HepG2 (cell line): ENCODE data around the gene SCFD1. TPM values are rescaled to one million over a fixed set of nuclear protein-coding genes. Genes with fewer than 3 reads are reported as not detected.
A peak's percentile ranks its signal among the peaks of the same experiment; 100 is the strongest.

Experiments used
- ARNT2 ChIP-seq: sonication (generic); formaldehyde crosslinking; IDR thresholded peaks from 2 replicates; pipeline ENCODE4 v1.8.0; 2022; ENCODE audit warnings: mild to moderate bottlenecking, low read depth, missing genetic modification reagents, moderate library complexity
- IRF2 ChIP-seq: IDR thresholded peaks from 2 replicates; pipeline ENCODE4 v1.6.1; 2018; ENCODE audit warnings: missing genetic modification reagents, missing compliant biosample characterization
- ISX ChIP-seq: sonication (generic); formaldehyde crosslinking; conservative IDR thresholded peaks from 2 replicates; pipeline ENCODE4 v1.5.0; 2020; ENCODE audit warnings: missing genetic modification reagents
- MAFK ChIP-seq, 2 experiments: IDR thresholded peaks in 1 of 2; conservative IDR thresholded peaks in 1 of 2; 2 replicates each; pipeline ENCODE4 v1.6.1; 2011; ENCODE audit warnings: improper control_type of control experiment in 2 of 2, low read length in 2 of 2
- NFKB2 ChIP-seq: sonication (generic); formaldehyde crosslinking; IDR thresholded peaks from 2 replicates; pipeline ENCODE4 v1.4.0; 2020; ENCODE audit warnings: missing genetic modification reagents, borderline replicate concordance
- NFRKB ChIP-seq: fragments of 450-650 bp; IDR thresholded peaks from 2 replicates; pipeline ENCODE4 v1.6.1; 2017
- PHF21A ChIP-seq: sonication (generic); formaldehyde crosslinking; IDR thresholded peaks from 2 replicates; pipeline ENCODE4 v1.5.0; 2020; ENCODE audit warnings: mild to moderate bottlenecking, missing genetic modification reagents
- POLR2G ChIP-seq: fragments of 200-400 bp; formaldehyde crosslinking; IDR thresholded peaks from 2 replicates; pipeline ENCODE4 v1.6.1; 2018; ENCODE audit warnings: mild to moderate bottlenecking, low read depth, low read length, moderate library complexity
- SOX13 ChIP-seq, 3 experiments: fragments of 450-650 bp in 1 of 3; sonication (generic) in 1 of 3; formaldehyde crosslinking in 1 of 3; IDR thresholded peaks in 2 of 3; conservative IDR thresholded peaks in 1 of 3; 2 replicates each; pipeline versions ENCODE4 v1.5.0 to v1.6.1; 2016 to 2020; ENCODE audit warnings: antibody characterized with exemption in 1 of 3, mild to moderate bottlenecking in 1 of 3, missing compliant biosample characterization in 1 of 3, missing genetic modification reagents in 1 of 3, moderate library complexity in 1 of 3
- SPEN ChIP-seq: sonication (generic); formaldehyde crosslinking; IDR thresholded peaks from 2 replicates; pipeline ENCODE4 v1.5.1; 2020; ENCODE audit warnings: low read depth, mild to moderate bottlenecking, missing genetic modification reagents
- TP53 ChIP-seq: sonication (generic); formaldehyde crosslinking; conservative IDR thresholded peaks from 2 replicates; pipeline ENCODE4 v1.4.0; 2020; ENCODE audit warnings: missing genetic modification reagents
- ZBTB38 ChIP-seq: sonication (generic); formaldehyde crosslinking; IDR thresholded peaks from 2 replicates; pipeline ENCODE4 v1.5.1; 2020; ENCODE audit warnings: mild to moderate bottlenecking, missing genetic modification reagents
- ZNF121 ChIP-seq: sonication (generic); formaldehyde crosslinking; IDR thresholded peaks from 2 replicates; pipeline ENCODE4 v1.5.0; 2020; ENCODE audit warnings: mild to moderate bottlenecking, missing genetic modification reagents
- ZNF160 ChIP-seq: sonication (generic); formaldehyde crosslinking; IDR thresholded peaks from 2 replicates; pipeline ENCODE4 v1.8.0; 2022; ENCODE audit warnings: mild to moderate bottlenecking, inconsistent platforms, missing genetic modification reagents
- ZNF17 ChIP-seq: sonication (generic); formaldehyde crosslinking; IDR thresholded peaks from 2 replicates; pipeline ENCODE4 v1.5.0; 2020; ENCODE audit warnings: mild to moderate bottlenecking, missing genetic modification reagents
- ZNF550 ChIP-seq: sonication (generic); formaldehyde crosslinking; IDR thresholded peaks from 2 replicates; pipeline ENCODE4 v1.4.0; 2020; ENCODE audit warnings: mild to moderate bottlenecking, missing genetic modification reagents, borderline replicate concordance
- ZNF713 ChIP-seq: sonication (generic); formaldehyde crosslinking; IDR thresholded peaks from 2 replicates; pipeline ENCODE4 v1.4.0; 2020; ENCODE audit warnings: mild to moderate bottlenecking, missing genetic modification reagents
- ZNF720 ChIP-seq: sonication (generic); formaldehyde crosslinking; IDR thresholded peaks from 2 replicates; pipeline ENCODE4 v1.4.0; 2020; ENCODE audit warnings: missing genetic modification reagents
- polyA plus RNA-seq, 8 experiments: library from polyadenylated mRNA; depleted of rRNA in 3 of 8; stranded (reverse) in 7 of 8; unstranded in 1 of 8; fragments of >200 nt; fragmentation: Illumina TruSeq in 4 of 8; extraction: Trizol in 4 of 8; gene quantifications; 2 replicates each; pipeline versions ENCODE4 v1.2.1 to v1.2.3, GENCODE V29; 2011 to 2016; ENCODE audit warnings: low read depth in 4 of 8, missing spikeins in 1 of 8, mixed read lengths in 1 of 8; ENCODE audit not compliant: insufficient read depth in 1 of 8
- total RNA-seq, 5 experiments: library from RNA; depleted of rRNA; stranded (reverse); fragments of >200 nt; fragmentation: Illumina TruSeq; extraction: Trizol; gene quantifications; 2 replicates each; pipeline ENCODE4 v1.2.3, GENCODE V29; 2016; ENCODE audit warnings: low read depth in 1 of 5
- TF ChIP-seq, protein P1 (sequence below): sonication (generic); formaldehyde crosslinking; conservative IDR thresholded peaks from 2 replicates; pipeline ENCODE4 v1.4.0; 2020; ENCODE audit warnings: missing genetic modification reagents
- TF ChIP-seq, protein P2 (sequence below): sonication (generic); formaldehyde crosslinking; IDR thresholded peaks from 2 replicates; pipeline ENCODE4 v1.4.0; 2020; ENCODE audit warnings: missing genetic modification reagents, borderline replicate concordance
- TF ChIP-seq, protein P3 (sequence below): IDR thresholded peaks from 2 replicates; pipeline ENCODE4 v1.6.1; 2012; ENCODE audit warnings: low read depth, low read length, improper control_type of control experiment
- TF ChIP-seq, protein P4 (sequence below): sonication (generic); formaldehyde crosslinking; IDR thresholded peaks from 2 replicates; pipeline ENCODE4 v1.4.0; 2020; ENCODE audit warnings: missing genetic modification reagents
- TF ChIP-seq, protein P5 (sequence below): sonication (generic); formaldehyde crosslinking; IDR thresholded peaks from 2 replicates; pipeline ENCODE4 v1.8.0; 2022; ENCODE audit warnings: low read depth, missing genetic modification reagents

SCFD1 gene
- total and polyA plus RNA-seq, 2 of the 13 experiments (the other 11 are each of a cell fraction or from before 2014, with no cell fraction given) = 235 to 256 TPM

DNA sequence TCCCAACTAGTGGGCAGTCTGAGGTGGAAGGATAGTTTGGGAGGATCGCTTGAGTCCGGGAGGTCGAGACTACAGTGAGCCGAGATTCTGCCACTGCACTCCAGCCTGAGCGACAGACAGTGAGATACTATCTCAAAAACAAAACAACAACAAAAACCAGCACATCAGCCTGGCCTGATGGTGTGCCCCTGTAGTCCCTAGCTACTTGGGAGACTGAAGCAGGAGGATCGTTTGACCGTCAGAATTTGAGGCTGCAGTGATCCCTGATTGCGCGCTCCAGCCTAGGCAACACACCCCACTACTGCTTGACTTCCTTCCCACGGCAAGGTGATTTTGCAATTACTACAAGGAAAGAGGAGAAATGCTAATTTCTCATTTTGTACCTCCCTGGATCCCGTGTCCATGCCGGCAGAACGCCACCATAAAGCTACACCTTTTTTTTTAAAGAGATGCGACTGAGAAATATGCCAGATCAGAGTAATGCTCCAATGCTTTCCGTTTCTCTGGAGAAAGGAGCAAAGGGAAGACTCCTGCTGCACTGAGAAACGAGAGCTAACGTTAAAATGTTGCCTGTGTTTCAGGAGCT is 672 bp upstream of the SCFD1 start (continued):
- peak; percentile 68; the same call in 1 of the 2 replicates for TF ChIP-seq ZBTB38 (CRISPR knock-in tag)
- TF ChIP-seq ISX (CRISPR knock-in tag) = no peak
- TF ChIP-seq ZNF160 (CRISPR knock-in tag) = peak; percentile 62; the same call in 1 of the 2 replicates
- no peak for TF ChIP-seq IRF2 (CRISPR knock-in tag)
- TF ChIP-seq ZNF17 = no peak
- no peak for TF ChIP-seq ZNF713 (CRISPR knock-in tag)
- TF ChIP-seq, protein P1, sequence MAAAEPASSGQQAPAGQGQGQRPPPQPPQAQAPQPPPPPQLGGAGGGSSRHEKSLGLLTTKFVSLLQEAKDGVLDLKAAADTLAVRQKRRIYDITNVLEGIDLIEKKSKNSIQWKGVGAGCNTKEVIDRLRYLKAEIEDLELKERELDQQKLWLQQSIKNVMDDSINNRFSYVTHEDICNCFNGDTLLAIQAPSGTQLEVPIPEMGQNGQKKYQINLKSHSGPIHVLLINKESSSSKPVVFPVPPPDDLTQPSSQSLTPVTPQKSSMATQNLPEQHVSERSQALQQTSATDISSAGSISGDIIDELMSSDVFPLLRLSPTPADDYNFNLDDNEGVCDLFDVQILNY (CRISPR knock-in tag) = no peak
- TF ChIP-seq, protein P2, sequence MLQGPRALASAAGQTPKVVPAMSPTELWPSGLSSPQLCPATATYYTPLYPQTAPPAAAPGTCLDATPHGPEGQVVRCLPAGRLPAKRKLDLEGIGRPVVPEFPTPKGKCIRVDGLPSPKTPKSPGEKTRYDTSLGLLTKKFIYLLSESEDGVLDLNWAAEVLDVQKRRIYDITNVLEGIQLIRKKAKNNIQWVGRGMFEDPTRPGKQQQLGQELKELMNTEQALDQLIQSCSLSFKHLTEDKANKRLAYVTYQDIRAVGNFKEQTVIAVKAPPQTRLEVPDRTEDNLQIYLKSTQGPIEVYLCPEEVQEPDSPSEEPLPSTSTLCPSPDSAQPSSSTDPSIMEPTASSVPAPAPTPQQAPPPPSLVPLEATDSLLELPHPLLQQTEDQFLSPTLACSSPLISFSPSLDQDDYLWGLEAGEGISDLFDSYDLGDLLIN (CRISPR knock-in tag) = no peak
- TF ChIP-seq, protein P3, sequence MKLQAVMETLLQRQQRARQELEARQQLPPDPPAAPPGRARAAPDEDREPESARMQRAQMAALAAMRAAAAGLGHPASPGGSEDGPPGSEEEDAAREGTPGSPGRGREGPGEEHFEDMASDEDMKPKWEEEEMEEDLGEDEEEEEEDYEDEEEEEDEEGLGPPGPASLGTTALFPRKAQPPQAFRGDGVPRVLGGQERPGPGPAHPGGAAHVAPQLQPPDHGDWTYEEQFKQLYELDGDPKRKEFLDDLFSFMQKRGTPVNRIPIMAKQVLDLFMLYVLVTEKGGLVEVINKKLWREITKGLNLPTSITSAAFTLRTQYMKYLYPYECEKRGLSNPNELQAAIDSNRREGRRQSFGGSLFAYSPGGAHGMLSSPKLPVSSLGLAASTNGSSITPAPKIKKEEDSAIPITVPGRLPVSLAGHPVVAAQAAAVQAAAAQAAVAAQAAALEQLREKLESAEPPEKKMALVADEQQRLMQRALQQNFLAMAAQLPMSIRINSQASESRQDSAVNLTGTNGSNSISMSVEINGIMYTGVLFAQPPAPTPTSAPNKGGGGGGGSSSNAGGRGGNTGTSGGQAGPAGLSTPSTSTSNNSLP = no peak; the same call in 1 of the 2 replicates
- TF ChIP-seq SOX13 (IDR thresholded peaks at IDR 0.05) = 0 out of 2 replicates have a peak, but pooled peaks have one; percentile 22
- no peak for TF ChIP-seq SOX13 (CRISPR knock-in tag; conservative IDR thresholded peaks at IDR 0.05 in 1 of 2, IDR thresholded peaks at IDR 0.05 in 1 of 2)
- TF ChIP-seq ZNF121 (CRISPR knock-in tag) = no peak
- no peak for TF ChIP-seq ZNF550 (CRISPR knock-in tag)
- TF ChIP-seq ARNT2 (CRISPR knock-in tag) = no peak
- no peak for TF ChIP-seq PHF21A
- no peak for TF ChIP-seq TP53 (CRISPR knock-in tag)
- TF ChIP-seq NFKB2 (CRISPR knock-in tag) = no peak
- TF ChIP-seq SPEN = no peak
- TF ChIP-seq, protein P4, sequence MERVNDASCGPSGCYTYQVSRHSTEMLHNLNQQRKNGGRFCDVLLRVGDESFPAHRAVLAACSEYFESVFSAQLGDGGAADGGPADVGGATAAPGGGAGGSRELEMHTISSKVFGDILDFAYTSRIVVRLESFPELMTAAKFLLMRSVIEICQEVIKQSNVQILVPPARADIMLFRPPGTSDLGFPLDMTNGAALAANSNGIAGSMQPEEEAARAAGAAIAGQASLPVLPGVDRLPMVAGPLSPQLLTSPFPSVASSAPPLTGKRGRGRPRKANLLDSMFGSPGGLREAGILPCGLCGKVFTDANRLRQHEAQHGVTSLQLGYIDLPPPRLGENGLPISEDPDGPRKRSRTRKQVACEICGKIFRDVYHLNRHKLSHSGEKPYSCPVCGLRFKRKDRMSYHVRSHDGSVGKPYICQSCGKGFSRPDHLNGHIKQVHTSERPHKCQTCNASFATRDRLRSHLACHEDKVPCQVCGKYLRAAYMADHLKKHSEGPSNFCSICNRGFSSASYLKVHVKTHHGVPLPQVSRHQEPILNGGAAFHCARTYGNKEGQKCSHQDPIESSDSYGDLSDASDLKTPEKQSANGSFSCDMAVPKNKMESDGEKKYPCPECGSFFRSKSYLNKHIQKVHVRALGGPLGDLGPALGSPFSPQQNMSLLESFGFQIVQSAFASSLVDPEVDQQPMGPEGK = no peak
- no peak for TF ChIP-seq POLR2G
- TF ChIP-seq NFRKB = no peak
- TF ChIP-seq, protein P5, sequence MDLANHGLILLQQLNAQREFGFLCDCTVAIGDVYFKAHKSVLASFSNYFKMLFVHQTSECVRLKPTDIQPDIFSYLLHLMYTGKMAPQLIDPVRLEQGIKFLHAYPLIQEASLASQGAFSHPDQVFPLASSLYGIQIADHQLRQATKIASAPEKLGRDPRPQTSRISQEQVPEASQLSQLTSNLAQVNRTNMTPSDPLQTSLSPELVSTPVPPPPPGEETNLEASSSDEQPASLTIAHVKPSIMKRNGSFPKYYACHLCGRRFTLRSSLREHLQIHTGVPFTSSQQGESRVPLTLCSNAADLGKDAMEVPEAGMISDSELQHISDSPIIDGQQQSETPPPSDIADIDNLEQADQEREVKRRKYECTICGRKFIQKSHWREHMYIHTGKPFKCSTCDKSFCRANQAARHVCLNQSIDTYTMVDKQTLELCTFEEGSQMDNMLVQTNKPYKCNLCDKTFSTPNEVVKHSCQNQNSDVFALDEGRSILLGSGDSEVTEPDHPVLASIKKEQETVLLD (CRISPR knock-in tag) = no peak
- no peak for TF ChIP-seq ZNF720 (CRISPR knock-in tag)
- TF ChIP-seq MAFK (conservative IDR thresholded peaks at IDR 0.05 in 1 of 2, IDR thresholded peaks at IDR 0.05 in 1 of 2; ENCODE audit: low read length in 2 of 2) = peak in 1 of 2 experiments; percentile 3; a peak in 1 of 4 replicates
